Karpas-422 (cell line): ENCODE results near the gene TBC1D1. TPM values are rescaled to one million over a fixed set of nuclear protein-coding genes. Genes with fewer than 3 reads are reported as not detected.

Experiments
- DNase-seq: peaks from one replicate; pipeline ENCODE4 v3.0.0-alpha.2; 2015
- H2AFZ ChIP-seq: fragments of 200-600 bp; sonication (generic); 2 replicates; pipeline ENCODE4 v1.6.1; 2014; ENCODE audit warnings: antibody characterized with exemption, low read length, mixed read lengths
- H3K27ac ChIP-seq: fragments of 200-600 bp; sonication (generic); 2 replicates; pipeline ENCODE4 v1.5.1; 2014; ENCODE audit warnings: mild to moderate bottlenecking, low read length, moderate library complexity
- H3K27me3 ChIP-seq: fragments of 200-600 bp; sonication (generic); 2 replicates; pipeline ENCODE4 v1.6.1; 2014; ENCODE audit warnings: low read length, mixed read lengths
- H3K36me3 ChIP-seq: fragments of 200-600 bp; sonication (generic); 2 replicates; pipeline ENCODE4 v1.6.1; 2014; ENCODE audit warnings: low read length, mixed read lengths; ENCODE audit not compliant: insufficient read depth
- H3K4me1 ChIP-seq: fragments of 200-600 bp; sonication (generic); 2 replicates; pipeline ENCODE4 v1.6.1; 2014; ENCODE audit warnings: mild to moderate bottlenecking, low read length, mixed read lengths
- H3K4me2 ChIP-seq: fragments of 200-600 bp; sonication (generic); 2 replicates; pipeline ENCODE4 v1.6.1; 2014; ENCODE audit warnings: low read length, low read depth, mild to moderate bottlenecking; ENCODE audit not compliant: poor library complexity, severe bottlenecking
- H3K4me3 ChIP-seq: fragments of 200-600 bp; sonication (generic); 2 replicates; pipeline ENCODE4 v1.5.1; 2014; ENCODE audit warnings: mild to moderate bottlenecking, antibody characterized with exemption, low read length, mixed read lengths
- H3K79me2 ChIP-seq: fragments of 200-600 bp; sonication (generic); 2 replicates; pipeline ENCODE4 v1.6.1; 2014; ENCODE audit warnings: mild to moderate bottlenecking, low read length, mixed read lengths
- H3K9ac ChIP-seq: fragments of 200-600 bp; sonication (generic); 2 replicates; pipeline ENCODE4 v1.6.0; 2014; ENCODE audit warnings: low read length
- H3K9me2 ChIP-seq: fragments of 200-600 bp; sonication (generic), shearing (Covaris generic); replicated peaks from 2 replicates; pipeline ENCODE4 v1.6.0; 2014; ENCODE audit warnings: mild to moderate bottlenecking, low read length, moderate library complexity; ENCODE audit not compliant: insufficient read depth
- H3K9me3 ChIP-seq: fragments of 300-700, 200-600 bp; sonication (generic); 2 replicates; pipeline ENCODE4 v1.6.1; 2014; ENCODE audit warnings: low read length, mixed read lengths
- H4K20me1 ChIP-seq: fragments of 200-600 bp; sonication (generic); 2 replicates; pipeline ENCODE4 v1.6.1; 2014; ENCODE audit warnings: mild to moderate bottlenecking, antibody characterized with exemption, low read length, low read depth; ENCODE audit not compliant: insufficient read depth
- total RNA-seq: library from RNA; depleted of rRNA; stranded (reverse); fragments of >200 nt; shearing (Covaris generic); gene quantifications from 2 replicates; pipeline ENCODE4 v1.2.3, GENCODE V29; 2014; ENCODE audit warnings: low replicate concordance

Gene TBC1D1
- total RNA-seq, 1 experiment from 2014 or later, result 30.5 TPM

- Histone ChIP-seq H3K27ac (no peak overlapping the region), H3K4me1 (no peaks in the 10 kb centered on the region), H3K9me2 (no peaks in the 10 kb centered on the region), H4K20me1 (no peaks in the 10 kb centered on the region), H3K27me3 (no peaks in the 10 kb centered on the region), H3K9me3 (no peaks in the 10 kb centered on the region), H3K79me2 (no peaks in the 10 kb centered on the region), H2AFZ (no peak overlapping the region), H3K4me3 (no peak overlapping the region), H3K9ac (no peak overlapping the region), H3K4me2 (no peak overlapping the region), H3K36me3 (no peaks in the 10 kb centered on the region)
- no peak for DNase-seq
Observed at GRCh38 chr4:38177641-38178391, 286.9 kb downstream of the TBC1D1 start.

- Histone ChIP-seq H2AFZ (no peak overlapping the region), H3K9me3 (no peaks in the 10 kb centered on the region), H3K4me2 (no peak overlapping the region), H3K4me3 (no peak overlapping the region), H3K9ac (no peak overlapping the region), H3K9me2 (no peaks in the 10 kb centered on the region), H3K36me3 (no peaks in the 10 kb centered on the region), H3K4me1 (no peaks in the 10 kb centered on the region), H3K27ac (no peak overlapping the region), H3K79me2 (no peaks in the 10 kb centered on the region), H3K27me3 (no peaks in the 10 kb centered on the region), H4K20me1 (no peaks in the 10 kb centered on the region)
- no peak for DNase-seq
Observed at GRCh38 chr4:38178392-38178995, 287.6 kb downstream of the TBC1D1 start.

GRCh38 chr4:38179690-38180377 is 288.9 kb downstream of the TBC1D1 start:
- H3K4me1 ChIP-seq, result no peaks in the 10 kb centered on the region
- no peak overlapping the region for H2AFZ ChIP-seq
- H3K9me2 ChIP-seq, result no peaks in the 10 kb centered on the region
- peak; percentile 86 for DNase-seq
- H3K79me2 ChIP-seq, result no peaks in the 10 kb centered on the region
- no peak overlapping the region for H3K9ac ChIP-seq
- no peaks in the 10 kb centered on the region for H3K27me3 ChIP-seq
- H3K4me3 ChIP-seq, result no peak overlapping the region
- no peaks in the 10 kb centered on the region for H3K36me3 ChIP-seq
- H3K9me3 ChIP-seq, result no peaks in the 10 kb centered on the region
- no peak overlapping the region for H3K27ac ChIP-seq
- H4K20me1 ChIP-seq, result no peaks in the 10 kb centered on the region
- H3K4me2 ChIP-seq, result no peak overlapping the region

GRCh38 chr4:38180456-38180855 is 289.6 kb downstream of the TBC1D1 start:
- no peaks in the 10 kb centered on the region for H3K9me3 ChIP-seq
- H3K27ac ChIP-seq, result no peak overlapping the region
- DNase-seq, result no peak
- H3K79me2 ChIP-seq, result no peaks in the 10 kb centered on the region
- no peak overlapping the region for H2AFZ ChIP-seq
- H3K4me2 ChIP-seq, result no peak overlapping the region
- no peak overlapping the region for H3K9ac ChIP-seq
- H3K9me2 ChIP-seq, result no peaks in the 10 kb centered on the region
- no peaks in the 10 kb centered on the region for H3K36me3 ChIP-seq
- H4K20me1 ChIP-seq, result no peaks in the 10 kb centered on the region
- no peaks in the 10 kb centered on the region for H3K27me3 ChIP-seq
- no peak overlapping the region for H3K4me3 ChIP-seq
- H3K4me1 ChIP-seq, result no peaks in the 10 kb centered on the region

GRCh38 chr4:38181286-38181685 is 290.4 kb downstream of the TBC1D1 start:
- no peak overlapping the region for H3K4me3 ChIP-seq
- H3K27ac ChIP-seq, result no peak overlapping the region
- no peaks in the 10 kb centered on the region for H3K9me3 ChIP-seq
- no peak overlapping the region for H3K4me2 ChIP-seq
- H3K36me3 ChIP-seq, result no peaks in the 10 kb centered on the region
- no peak overlapping the region for H3K9ac ChIP-seq
- H3K4me1 ChIP-seq, result no peaks in the 10 kb centered on the region
- H4K20me1 ChIP-seq, result no peaks in the 10 kb centered on the region
- no peaks in the 10 kb centered on the region for H3K27me3 ChIP-seq
- no peak overlapping the region for H2AFZ ChIP-seq
- no peaks in the 10 kb centered on the region for H3K9me2 ChIP-seq
- no peak for DNase-seq
- H3K79me2 ChIP-seq, result no peaks in the 10 kb centered on the region

GRCh38 chr4:38182334-38182998 is 291.6 kb downstream of the TBC1D1 start:
- Histone ChIP-seq H3K9ac (no peak overlapping the region), H3K9me2 (no peaks in the 10 kb centered on the region), H3K36me3 (no peaks in the 10 kb centered on the region), H3K79me2 (no peaks in the 10 kb centered on the region), H4K20me1 (no peaks in the 10 kb centered on the region), H2AFZ (no peak overlapping the region), H3K4me1 (no peaks in the 10 kb centered on the region), H3K4me3 (no peak overlapping the region), H3K4me2 (no peak overlapping the region), H3K27me3 (no peaks in the 10 kb centered on the region), H3K27ac (no peak overlapping the region), H3K9me3 (no peaks in the 10 kb centered on the region)
- no peak for DNase-seq

- no peaks in the 10 kb centered on the region for H3K9me2 ChIP-seq
Observed at GRCh38 chr4:38184404-38184803, 293.5 kb downstream of the TBC1D1 start.

More at GRCh38 chr4:38184404-38184803, 293.5 kb downstream of the TBC1D1 start:
- no peak overlapping the region for H3K4me3 ChIP-seq
- H3K9me3 ChIP-seq, result no peaks in the 10 kb centered on the region
- no peaks in the 10 kb centered on the region for H3K36me3 ChIP-seq
- no peak for DNase-seq
- no peaks in the 10 kb centered on the region for H3K4me1 ChIP-seq
- H3K9ac ChIP-seq, result no peak overlapping the region
- no peak overlapping the region for H3K4me2 ChIP-seq
- no peak overlapping the region for H2AFZ ChIP-seq
- H4K20me1 ChIP-seq, result no peaks in the 10 kb centered on the region
- H3K27ac ChIP-seq, result no peak overlapping the region
- H3K27me3 ChIP-seq, result no peaks in the 10 kb centered on the region
- no peaks in the 10 kb centered on the region for H3K79me2 ChIP-seq
